ENCODE measurements around the gene DTD1.

DNA sequence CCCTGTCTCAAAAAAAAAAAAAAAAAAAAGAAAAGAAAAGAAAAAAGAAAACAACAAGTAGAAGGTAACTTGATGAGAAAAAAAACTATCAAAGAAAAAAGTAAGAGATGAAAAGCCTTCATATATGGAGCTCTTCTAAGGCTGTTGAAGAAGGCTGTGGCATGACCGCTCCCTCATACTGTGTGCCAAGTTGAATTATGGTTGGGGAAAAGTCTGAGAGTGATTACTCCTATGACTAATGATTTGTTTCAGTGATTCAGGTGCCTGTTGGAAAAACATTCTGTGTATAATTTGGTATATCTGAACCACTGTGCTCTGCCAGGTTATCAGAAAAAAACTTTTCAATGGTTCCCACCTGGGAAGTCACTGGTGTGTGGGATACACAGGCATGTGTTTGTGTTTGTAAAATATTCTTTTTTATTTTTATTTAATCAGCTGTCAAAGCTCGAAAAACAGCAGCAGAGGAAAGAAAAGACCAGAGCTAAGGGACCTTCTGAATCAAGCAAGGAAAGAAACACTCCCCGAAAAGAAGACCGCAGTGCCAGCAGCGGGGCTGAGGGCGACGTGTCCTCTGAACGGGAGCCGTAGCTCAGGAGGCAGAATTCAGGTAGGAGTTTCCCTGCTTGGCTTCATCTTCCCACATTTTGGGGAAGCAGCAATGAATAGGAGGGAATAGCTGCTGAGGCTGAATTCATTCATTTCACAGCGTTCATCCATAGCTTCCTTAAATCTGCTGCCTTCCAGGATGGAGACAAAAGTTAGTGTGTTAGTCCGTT, 156.0 kb downstream of the DTD1 start:
- no peak for TF ChIP-seq CTCF (IDR thresholded peaks at IDR 0.05)
- TF ChIP-seq POLR2A (IDR thresholded peaks at IDR 0.05) = no peak

All from esophagus squamous epithelium (tissue), 4 donors.